BJ (cell line): Measurements from ENCODE around the gene DNM2. TPM values are rescaled to one million over a fixed set of nuclear protein-coding genes. Genes with fewer than 3 reads are reported as not detected.

Source experiments
- CTCF ChIA-PET: fragments of 350-600 bp; formaldehyde crosslinking; extraction: SDS; loops from one replicate; lab custom pipeline; 2021; ENCODE audit warnings: antibody characterized with exemption, inconsistent platforms; lab: Yijun Ruan, JAX
- POLR2A ChIA-PET: fragments of 300-600 bp; sonication (Branson Sonifier 250); formaldehyde crosslinking; extraction: SDS; loops from one replicate; lab custom pipeline; 2021; ENCODE audit warnings: antibody characterized with exemption; lab: Charles Lee
- DNase-seq: peaks from one replicate; pipeline ENCODE4 v3.0.0-alpha.2; 2011; ENCODE audit warnings: low read depth
- H3K27me3 ChIP-seq: 2 replicates; pipeline ENCODE4 v1.6.0; 2011; ENCODE audit warnings: low read length; ENCODE audit not compliant: control insufficient read depth, insufficient read depth
- H3K36me3 ChIP-seq: 2 replicates; pipeline ENCODE4 v1.5.1; 2011; ENCODE audit warnings: low read length; ENCODE audit not compliant: control insufficient read depth, insufficient read depth
- H3K4me3 ChIP-seq: 2 replicates; pipeline ENCODE4 v1.5.1; 2011; ENCODE audit warnings: low read depth, mild to moderate bottlenecking, control low read depth, low read length
- CTCF ChIP-seq: IDR thresholded peaks from 2 replicates; pipeline ENCODE4 v1.5.1; 2011; ENCODE audit warnings: low read depth, mild to moderate bottlenecking, control low read depth, inconsistent platforms, low read length, moderate library complexity; ENCODE audit not compliant: insufficient read depth
- polyA plus RNA-seq: library from polyadenylated mRNA; depleted of rRNA; stranded (reverse); fragments of >200 nt; gene quantifications from 2 replicates; pipeline ENCODE4 v1.2.3, GENCODE V29; 2011

Gene DNM2
- polyA plus RNA-seq, 1 experiment: 64.2 TPM

DNA sequence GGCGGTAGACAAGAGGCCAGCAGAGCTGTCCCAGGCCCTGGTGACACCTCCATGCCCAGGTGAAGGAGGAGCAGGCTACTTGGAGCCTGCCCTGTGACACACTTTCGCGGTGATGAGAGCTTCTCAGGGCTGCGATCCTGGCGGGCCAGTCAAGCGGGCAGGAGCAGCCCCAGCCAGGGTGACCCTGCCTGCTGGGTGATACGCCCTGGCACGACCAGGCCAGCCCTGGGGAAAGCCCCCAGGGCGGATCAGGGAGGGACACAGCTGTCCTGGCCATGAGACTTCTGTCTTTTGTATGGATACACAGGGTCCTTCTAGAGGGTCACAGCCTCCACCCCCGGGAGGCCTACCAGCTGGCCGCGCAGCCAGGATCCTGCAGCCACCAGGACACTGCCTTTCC, 13.1 kb downstream of the DNM2 start:
- no peak for TF ChIP-seq CTCF
- H3K36me3 ChIP-seq: no peaks in the 10 kb centered on the region
- no peak for DNase-seq
- POLR2A ChIA-PET: interaction anchor here (0.7 kb wide), 1 partner anchor 326 kb away, joined by 11 read pairs; no protein-coding TSS in a partner anchor
- CTCF ChIA-PET: interaction anchor here (0.7 kb wide), 1 partner anchor 13 kb away, joined by 3 read pairs; the partner anchor contains the start of gene DNM2
- H3K27me3 ChIP-seq: no peaks in the 10 kb centered on the region
- no peak overlapping the region for H3K4me3 ChIP-seq

- no peak for TF ChIP-seq CTCF
- Histone ChIP-seq H3K4me3 (no peak overlapping the region), H3K36me3 (no peaks in the 10 kb centered on the region; the same call in 1 of the 2 replicates), H3K27me3 (no peaks in the 10 kb centered on the region)
- no peak for DNase-seq
- POLR2A ChIA-PET: no interaction called here
- CTCF ChIA-PET: no interaction called here
Measured at GRCh38 chr19:10735741-10736140, 17.9 kb downstream of the DNM2 start.

DNA sequence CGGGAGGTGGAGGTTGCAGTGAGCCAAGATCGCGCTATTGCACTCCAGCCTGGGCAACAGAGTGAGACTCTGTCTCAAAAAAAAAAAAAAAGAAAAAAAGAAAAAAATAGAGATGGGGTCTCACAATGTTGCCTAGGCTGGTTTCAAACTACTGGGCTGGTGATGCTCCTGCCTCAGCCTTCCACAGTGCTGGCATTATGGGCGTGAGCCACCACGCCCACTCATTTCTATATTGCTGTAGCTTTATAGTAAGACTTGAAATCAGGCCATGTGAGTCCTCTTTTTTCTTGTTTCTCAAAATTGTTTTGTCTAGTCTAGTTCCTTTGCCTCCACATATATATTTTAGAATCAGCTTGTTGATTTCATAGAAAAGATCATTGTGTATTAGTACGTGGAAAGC, 18.3 kb downstream of the DNM2 start:
- H3K4me3 ChIP-seq: no peak overlapping the region
- H3K36me3 ChIP-seq: no peaks in the 10 kb centered on the region; the same call in 1 of the 2 replicates
- ChIA-PET POLR2A (no interaction called here), CTCF (interaction anchor here (0.6 kb wide), 1 partner anchor 22 kb away, joined by 4 read pairs; no protein-coding TSS in a partner anchor)
- no peak for TF ChIP-seq CTCF
- no peaks in the 10 kb centered on the region for H3K27me3 ChIP-seq
- no peak for DNase-seq

DNA sequence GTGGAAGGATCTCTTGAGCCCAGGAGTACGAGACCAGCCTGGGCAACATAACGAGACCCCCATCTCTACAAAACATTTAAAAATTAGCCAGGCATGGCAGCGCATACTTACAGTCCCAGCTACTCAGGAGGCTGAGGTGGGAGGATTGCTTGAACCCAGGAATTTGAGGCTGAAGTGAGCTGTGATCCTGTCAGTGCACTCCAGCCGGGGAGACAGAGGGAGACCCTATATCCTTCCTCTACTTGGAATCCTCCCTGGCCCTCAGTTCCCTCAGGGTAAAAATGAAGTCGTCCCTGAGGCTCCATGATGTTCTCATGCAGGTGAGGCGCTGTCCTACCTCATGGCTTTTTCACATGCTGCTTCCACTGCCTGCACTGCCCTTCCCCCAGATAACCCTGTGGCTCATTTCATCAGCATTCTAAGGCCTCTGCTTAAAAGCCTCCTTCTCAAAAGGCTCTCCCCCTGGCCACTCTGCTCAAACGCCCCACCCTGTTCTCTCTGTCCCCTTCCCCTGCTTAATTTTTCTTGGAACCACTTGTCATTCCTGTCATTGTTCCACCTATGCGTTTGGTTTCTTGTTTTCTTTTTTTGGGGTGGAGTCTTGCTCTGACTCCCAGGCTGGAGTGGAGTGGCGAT, 19.2 kb downstream of the DNM2 start:
- Histone ChIP-seq H3K27me3 (no peaks in the 10 kb centered on the region), H3K36me3 (no peaks in the 10 kb centered on the region; the same call in 1 of the 2 replicates), H3K4me3 (no peak overlapping the region)
- POLR2A ChIA-PET: no interaction called here
- CTCF ChIA-PET: interaction anchor here (0.5 to 0.6 kb wide), 2 partner anchors 23 to 301 kb away, joined by 3 to 4 read pairs; no protein-coding TSS in a partner anchor
- no peak for TF ChIP-seq CTCF
- DNase-seq: no peak

DNA sequence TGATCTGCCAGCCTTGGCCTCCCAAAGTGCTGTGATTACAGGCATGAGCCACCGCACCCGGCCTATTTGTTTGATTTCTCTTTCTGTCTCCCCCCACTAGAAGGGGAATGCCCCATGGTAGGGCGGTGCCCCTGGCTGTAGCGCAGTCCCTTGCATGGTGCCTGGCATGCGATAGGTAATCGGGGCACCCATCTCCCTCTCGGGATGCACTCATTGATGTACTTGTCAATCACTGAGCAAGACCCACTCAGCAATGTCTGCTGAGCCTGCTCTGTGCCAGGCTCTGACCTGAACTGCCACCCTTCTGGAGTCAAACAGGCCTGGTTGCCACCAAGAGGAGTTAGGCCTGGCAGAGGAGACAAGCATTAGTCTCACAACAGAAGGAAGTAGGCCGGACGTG, 19.8 kb downstream of the DNM2 start:
- H3K4me3 ChIP-seq: no peak overlapping the region
- CTCF ChIA-PET: interaction anchor here (0.6 kb wide), 1 partner anchor 20 kb away, joined by 4 read pairs; the partner anchor contains the start of gene DNM2
- POLR2A ChIA-PET: no interaction called here
- H3K27me3 ChIP-seq: no peaks in the 10 kb centered on the region
- no peak for TF ChIP-seq CTCF
- no peak for DNase-seq
- no peaks in the 10 kb centered on the region; the same call in 1 of the 2 replicates for H3K36me3 ChIP-seq
